Activated CD8-positive, alpha-beta memory T cell treated with anti-CD3 and anti-CD28 coated beads, Interleukin-2, amount 50 U/mL, for 24 hours (primary cell): ENCODE data around the gene LMBR1L.
"Not testable (repeated sequence)": the region's sequence is repeated elsewhere in the genome, so short reads cannot be mapped to it uniquely, and the experiment has no call there.

ENCODE experiments used
- DNase-seq: peaks from one replicate; pipeline ENCODE4 v3.0.0-alpha.2; 2020; ENCODE audit errors: extremely low read depth

LMBR1L gene, protein sequence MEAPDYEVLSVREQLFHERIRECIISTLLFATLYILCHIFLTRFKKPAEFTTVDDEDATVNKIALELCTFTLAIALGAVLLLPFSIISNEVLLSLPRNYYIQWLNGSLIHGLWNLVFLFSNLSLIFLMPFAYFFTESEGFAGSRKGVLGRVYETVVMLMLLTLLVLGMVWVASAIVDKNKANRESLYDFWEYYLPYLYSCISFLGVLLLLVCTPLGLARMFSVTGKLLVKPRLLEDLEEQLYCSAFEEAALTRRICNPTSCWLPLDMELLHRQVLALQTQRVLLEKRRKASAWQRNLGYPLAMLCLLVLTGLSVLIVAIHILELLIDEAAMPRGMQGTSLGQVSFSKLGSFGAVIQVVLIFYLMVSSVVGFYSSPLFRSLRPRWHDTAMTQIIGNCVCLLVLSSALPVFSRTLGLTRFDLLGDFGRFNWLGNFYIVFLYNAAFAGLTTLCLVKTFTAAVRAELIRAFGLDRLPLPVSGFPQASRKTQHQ

DNA sequence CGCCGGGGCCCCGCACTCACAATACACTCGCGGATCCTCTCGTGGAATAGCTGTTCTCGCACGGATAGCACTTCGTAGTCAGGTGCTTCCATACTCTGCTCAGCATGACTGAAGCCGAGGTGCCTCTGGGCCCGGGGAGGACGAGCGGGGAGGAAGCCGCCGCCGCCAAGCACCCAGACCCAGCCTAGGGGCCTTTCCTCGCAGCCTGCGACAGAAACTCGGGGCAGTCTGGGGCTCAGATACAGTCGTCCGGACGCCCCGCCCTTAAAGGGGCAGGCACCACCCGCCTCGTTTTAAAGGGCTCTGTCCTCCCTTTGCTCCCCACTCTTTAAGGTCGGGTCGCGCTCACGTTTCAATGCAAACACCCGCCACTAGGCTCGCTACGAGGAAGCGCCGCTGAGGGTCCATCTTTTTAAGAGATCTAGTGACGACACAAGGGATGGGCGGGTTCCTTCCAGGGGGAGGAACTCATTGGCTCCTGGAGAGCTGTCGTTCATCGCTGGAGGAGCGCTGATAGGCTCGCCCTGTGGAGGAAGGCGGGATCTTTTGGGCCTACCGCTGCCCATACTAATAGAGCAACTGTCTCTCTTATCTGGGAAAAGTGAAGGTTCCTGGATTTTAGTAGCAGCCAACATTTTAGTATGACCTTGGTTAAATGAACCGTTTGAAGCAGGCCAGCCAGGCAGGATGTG lies at the start of gene LMBR1L:
Gene LMBR1L (minus strand): TSS at position 384 of the 692 bp plus-strand sequence. CDS start 292 bp downstream, at position 92.
- DNase-seq = peak; percentile 95

- no peak for DNase-seq
Observed at GRCh38 chr12:49160399-49160798, 49.8 kb upstream of the LMBR1L start.

DNA sequence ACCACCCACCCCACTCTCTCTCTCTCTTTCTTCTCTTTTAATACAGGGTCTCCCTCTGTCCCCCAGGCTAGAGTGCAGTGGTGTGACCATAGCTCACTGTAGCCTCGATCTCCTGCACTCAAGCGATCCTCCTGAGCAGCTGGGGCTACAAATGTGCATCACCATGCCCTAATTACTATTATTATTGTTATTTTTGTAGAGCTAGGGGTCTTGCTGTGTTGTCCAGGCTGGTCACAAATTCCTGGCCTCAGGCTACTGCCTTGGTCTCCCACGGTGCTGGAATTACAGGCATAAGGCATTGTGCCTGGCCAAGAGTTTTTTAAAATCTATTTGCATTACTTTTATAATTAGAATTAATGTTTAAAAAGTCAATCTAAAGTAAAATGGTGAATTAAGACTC lies 43.6 kb upstream of the LMBR1L start:
- DNase-seq = no peak

DNA sequence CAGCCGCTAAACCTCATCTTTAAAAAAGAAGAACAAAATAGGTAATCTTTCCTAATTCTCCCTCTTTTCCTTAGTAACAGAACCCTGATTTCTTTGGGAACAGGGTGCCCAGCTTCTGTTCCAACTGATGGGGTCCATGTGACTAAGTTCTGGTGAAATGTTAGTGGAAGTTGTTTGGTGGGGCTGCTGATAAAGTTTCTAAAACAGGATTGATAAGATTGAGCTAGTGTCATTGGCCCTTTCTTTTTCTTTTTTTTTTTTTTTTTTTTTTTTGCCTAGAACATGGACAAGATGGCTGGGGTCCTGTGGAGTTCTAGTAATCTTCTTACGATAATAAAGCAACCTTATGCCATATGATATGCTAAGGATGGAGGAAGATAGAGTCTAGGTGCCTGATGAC lies 36.7 kb upstream of the LMBR1L start:
- no peak for DNase-seq

GRCh38 chr12:49146406-49146805 lies 35.8 kb upstream of the LMBR1L start:
- no peak for DNase-seq

- DNase-seq = no peak
Observed at GRCh38 chr12:49144384-49144783, 33.7 kb upstream of the LMBR1L start.

DNA sequence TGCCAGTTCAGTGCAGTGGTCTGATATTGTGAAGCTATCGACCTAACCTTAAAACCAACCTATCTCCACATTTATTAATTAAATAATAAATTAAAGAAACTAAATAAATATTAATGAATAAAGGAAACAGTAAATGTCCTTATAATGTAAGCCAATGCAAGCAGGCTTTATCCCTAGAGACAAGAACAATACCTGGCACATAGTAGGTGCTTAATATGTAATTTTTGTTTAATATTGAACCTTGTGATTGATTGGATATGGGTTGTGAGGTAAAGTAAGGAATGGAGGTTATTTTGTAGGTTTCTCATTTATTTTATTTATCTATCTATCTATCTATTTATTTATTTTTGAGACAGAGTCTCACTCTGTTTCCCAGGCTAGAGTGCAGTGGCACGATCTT lies 28.4 kb upstream of the LMBR1L start:
- DNase-seq = no peak

GRCh38 chr12:49138587-49138986 lies 27.9 kb upstream of the LMBR1L start:
- DNase-seq = no peak

GRCh38 chr12:49137476-49137875 lies 26.8 kb upstream of the LMBR1L start:
- no peak for DNase-seq

GRCh38 chr12:49136997-49137396 lies 26.4 kb upstream of the LMBR1L start:
- not testable (repeated sequence) for DNase-seq

DNA sequence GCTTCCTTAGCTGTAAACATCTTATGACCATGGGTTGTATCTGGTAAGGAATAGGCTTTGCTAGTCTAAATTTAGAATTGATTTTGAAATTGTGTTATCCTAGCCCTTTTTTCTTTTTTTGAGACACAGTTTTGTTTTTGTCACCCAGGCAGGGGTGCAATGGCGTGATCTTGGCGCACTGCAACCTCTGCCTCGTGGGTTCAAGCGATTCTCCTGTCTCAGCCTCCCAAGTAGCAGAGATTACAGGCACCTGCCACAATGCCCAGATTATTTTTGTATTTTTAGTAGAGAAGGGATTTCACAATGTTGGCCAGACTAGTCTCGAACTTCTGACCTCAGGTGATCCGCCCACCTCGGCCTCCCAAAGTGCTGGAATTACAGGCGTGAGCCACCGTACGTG lies 22.9 kb upstream of the LMBR1L start:
- DNase-seq = no peak

- no peak for DNase-seq
Observed at GRCh38 chr12:49133014-49133413, 22.4 kb upstream of the LMBR1L start.

GRCh38 chr12:49131894-49132461 lies 21.3 kb upstream of the LMBR1L start:
- no peak for DNase-seq

GRCh38 chr12:49131051-49131893 lies 20.6 kb upstream of the LMBR1L start, which contains the start of gene TUBA1B:
TUBA1B (minus strand) TSS chr12:49131395; CDS start chr12:49131300, 95 bp downstream.
- peak; percentile 72 for DNase-seq

GRCh38 chr12:49130151-49131050 lies 19.8 kb upstream of the LMBR1L start:
- DNase-seq = peak; percentile 78

DNA sequence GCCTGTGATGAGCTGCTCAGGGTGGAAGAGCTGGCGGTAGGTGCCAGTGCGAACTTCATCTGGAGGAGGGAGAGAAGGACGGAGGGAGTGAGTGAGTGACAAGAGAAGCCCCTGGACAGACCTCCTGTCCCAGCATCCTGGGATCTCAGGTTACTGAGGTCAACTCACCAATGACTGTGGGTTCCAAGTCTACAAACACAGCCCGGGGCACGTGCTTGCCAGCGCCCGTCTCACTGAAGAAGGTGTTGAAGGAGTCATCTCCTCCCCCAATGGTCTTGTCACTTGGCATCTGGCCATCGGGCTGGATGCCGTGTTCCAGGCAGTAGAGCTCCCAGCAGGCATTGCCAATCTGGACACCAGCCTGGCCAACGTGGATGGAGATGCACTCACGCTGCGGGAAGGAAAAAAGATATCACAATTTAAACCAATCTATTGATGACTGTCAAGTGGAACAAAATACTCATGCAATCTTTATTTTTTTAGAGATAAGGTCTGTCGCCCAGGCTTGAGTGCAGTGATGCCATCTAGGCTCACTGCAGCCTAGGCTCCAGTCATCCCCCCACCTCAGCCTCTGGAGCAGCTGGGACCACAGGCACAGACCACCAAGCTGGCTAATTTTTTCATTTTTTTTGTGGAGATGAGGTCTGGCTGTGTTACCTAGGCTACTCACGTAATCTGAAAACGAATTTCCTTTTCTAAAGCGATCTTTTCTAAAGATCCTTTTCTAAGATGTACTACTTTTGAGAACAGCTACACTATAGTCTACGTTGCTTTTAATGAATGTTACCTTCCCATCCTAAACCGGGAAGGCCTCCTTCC lies 18.9 kb upstream of the LMBR1L start:
- DNase-seq = no peak

- not testable (repeated sequence) for DNase-seq
Observed at GRCh38 chr12:49127971-49128370, 17.3 kb upstream of the LMBR1L start.

DNA sequence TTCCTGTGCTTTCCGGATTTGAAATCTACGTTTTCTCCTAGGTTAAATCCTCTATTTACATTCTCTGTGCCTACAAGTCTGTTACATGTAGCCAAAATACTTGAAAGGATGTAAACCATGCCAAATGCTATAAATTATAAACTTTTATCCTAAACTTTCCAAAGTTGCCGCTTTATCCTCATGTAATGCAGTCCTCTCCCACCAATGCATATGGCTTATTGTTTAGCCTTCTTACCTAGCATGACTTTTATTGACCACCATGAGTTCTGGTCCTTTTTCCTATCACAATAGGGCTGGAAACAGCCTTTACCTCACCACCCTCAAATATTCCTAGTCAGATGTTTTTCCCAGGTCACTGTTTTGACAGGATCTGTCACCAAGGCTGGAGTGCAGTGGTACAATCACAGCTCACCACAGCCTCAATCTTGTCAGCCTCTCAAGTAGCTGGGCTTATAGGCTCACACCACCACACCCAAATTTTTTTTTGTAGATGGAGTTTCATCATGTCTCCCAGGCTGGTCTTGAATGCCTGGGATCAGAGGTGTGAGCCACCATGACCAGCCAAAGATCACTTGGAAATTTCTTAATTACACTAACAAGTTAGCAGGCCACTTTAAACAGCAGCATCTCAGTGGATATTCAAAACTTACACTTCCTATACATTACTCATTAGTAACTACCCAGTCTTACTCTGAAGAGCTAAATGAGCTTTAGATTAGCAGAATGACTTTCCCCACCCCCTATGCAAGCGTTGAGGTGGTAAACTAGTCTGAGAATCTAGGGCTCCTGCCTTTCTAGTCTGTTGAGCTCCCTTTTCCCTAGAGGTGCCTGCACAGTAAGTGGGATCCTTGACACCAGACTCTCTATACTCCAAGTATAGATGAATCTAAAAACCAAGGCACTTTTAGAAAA lies 16.5 kb upstream of the LMBR1L start:
- no peak for DNase-seq
